Heart right ventricle (tissue), 16 donors: ENCODE results near the gene F13A1. TPM values are rescaled to one million over a fixed set of nuclear protein-coding genes. Genes with fewer than 3 reads are reported as not detected.

Source experiments
- ATAC-seq, 8 donors: fragments of 200-7000 bp; cut with Tn5 transposase; one replicate each; pipeline ENCODE4 v1.9.1; 2020; ENCODE audit warnings: mild to moderate bottlenecking in 8 of 8, moderate library complexity in 8 of 8, moderate number of reproducible peaks in 1 of 8
- DNase-seq, 2 donors: peaks; one replicate each; pipeline ENCODE4 v3.0.0-alpha.2; 2020
- H3K27ac ChIP-seq, 10 donors: fragments of 200-600 bp; sonication (generic) in 2 of 10; one replicate each; pipeline versions ENCODE4 v1.5.0 to v1.8.0; 2020 to 2022; ENCODE audit warnings: mild to moderate bottlenecking in 3 of 10
- H3K27me3 ChIP-seq, 7 donors: fragments of 200-600 bp; one replicate each; pipeline ENCODE4 v1.8.0; 2021 to 2022; ENCODE audit warnings: mild to moderate bottlenecking in 2 of 7
- H3K36me3 ChIP-seq, 9 donors: fragments of 200-600 bp; sonication (generic) in 1 of 9; one replicate each; pipeline versions ENCODE4 v1.5.0 to v1.8.0; 2020 to 2022; ENCODE audit warnings: mild to moderate bottlenecking in 2 of 9
- H3K4me1 ChIP-seq, 9 donors: fragments of 200-600 bp; sonication (generic) in 1 of 9; one replicate each; pipeline versions ENCODE4 v1.5.0 to v1.8.0; 2020 to 2022; ENCODE audit warnings: mild to moderate bottlenecking in 4 of 9
- H3K4me3 ChIP-seq, 10 donors: fragments of 200-600 bp; sonication (generic) in 2 of 10; one replicate each; pipeline versions ENCODE4 v1.5.0 to v1.8.0; 2020 to 2022; ENCODE audit warnings: mild to moderate bottlenecking in 7 of 10, moderate library complexity in 2 of 10
- H3K9me3 ChIP-seq, 11 donors: fragments of 200-600 bp in 10 of 11; sonication (generic) in 2 of 11; one replicate each; pipeline versions ENCODE4 v1.5.0 to v1.8.0; 2013 to 2022; ENCODE audit warnings: mild to moderate bottlenecking in 2 of 11, control low read depth in 1 of 11, moderate library complexity in 1 of 11
- WGBS, 2 donors: extraction: QIAGEN DNeasy Blood & Tissue Kit; methylation state at CpG; one replicate each; pipeline ENCODE4 v1.1.7; 2013; ENCODE audit warnings: inconsistent platforms in 1 of 2; 5-methylcytosine and 5-hydroxymethylcytosine counted together
- intact Hi-C, 10 donors: fragments of 100-400 bp; cut with DNase I; formaldehyde crosslinking; loops; one replicate each; pipeline versions ENCODE4 v1.11.1 to v1.14.2; 2022
- polyA plus RNA-seq, 2 donors: library from polyadenylated mRNA; stranded (reverse); fragments of 200-250 nt; gene quantifications; one replicate each; pipeline ENCODE4 v1.2.3, GENCODE V29; 2013
- total RNA-seq, 10 donors: library from RNA; stranded (reverse); fragmentation: NEBNext Ultra II Directional in 3 of 10; extraction: Animal tissue kit (Norgen Biotek cat#: 25700) in 3 of 10; gene quantifications; one replicate each; pipeline versions ENCODE4 v1.2.1 to v1.2.4, GENCODE V29; 2021 to 2023
- TF ChIP-seq, protein P1 (sequence below), 9 donors: fragments of 200-600 bp; sonication (generic) in 2 of 9; IDR thresholded peaks; one replicate each; pipeline versions ENCODE4 v1.5.0 to v1.8.0; 2021 to 2022; ENCODE audit warnings: antibody characterized with exemption in 9 of 9, mild to moderate bottlenecking in 5 of 9, moderate library complexity in 1 of 9
- donor health status: Arrhythmogenic right ventricular cardiomyopathy.
- donor health status: ischemic (EF 13 %, LVEDD 7.1; RV severe dilation, severe dysfunction).
- donor health status: healthy with polysubstance abuse.
- donor health status: DM: no; HTN: yes; CAD: no.
- donor health status: DM: no; HTN: no; CAD: no.
- donor health status: ischemic (EF 25% LVEDD 6.9; RV normal size, moderate dysfunction).
- donor health status: ischemic (EF 25% LVEDD 5.7; RV mildly dilated, moderate dysfunction).
- donor health status: healthy.
- donor health status: DM: yes; HTN: yes; CAD: no.
- donor health status: Ischemic cardiomyopathy.
- donor health status: ischemic (EF 35%, LVEDD 5.7; RV mildly dilated, moderate dysfunction).
- donor health status: nonischemic (EF 11% LVEDD 7.7; RV severe dilation, severe dysfunction).
- donor health status: DM: yes; HTN: yes; CAD: no.
- donor health status: PGD.
- donor health status: ischemic (EF 29% LVEDD 5.4; RV normal size, mild dysfunction).
- donor health status: nonischemic (EF 23%, LVEDD 6.1; RV moderate dilation, normal function).

Gene F13A1
- total and polyA plus RNA-seq, 12 donors: 8.4 to 265 (median 22.8) TPM

- Histone ChIP-seq H3K9me3 (no peaks in the 10 kb centered on the region), H3K4me1 (no peaks in the 10 kb centered on the region), H3K4me3 (no peak overlapping the region), H3K36me3 (peaks cover 0 to 26% (median 0%) of the 10 kb centered on the region in 9 donors), H3K27me3 (peaks cover 0 to 23% (median 4%) of the 10 kb centered on the region in 7 donors), H3K27ac (no peak overlapping the region)
- TF ChIP-seq, protein P1, sequence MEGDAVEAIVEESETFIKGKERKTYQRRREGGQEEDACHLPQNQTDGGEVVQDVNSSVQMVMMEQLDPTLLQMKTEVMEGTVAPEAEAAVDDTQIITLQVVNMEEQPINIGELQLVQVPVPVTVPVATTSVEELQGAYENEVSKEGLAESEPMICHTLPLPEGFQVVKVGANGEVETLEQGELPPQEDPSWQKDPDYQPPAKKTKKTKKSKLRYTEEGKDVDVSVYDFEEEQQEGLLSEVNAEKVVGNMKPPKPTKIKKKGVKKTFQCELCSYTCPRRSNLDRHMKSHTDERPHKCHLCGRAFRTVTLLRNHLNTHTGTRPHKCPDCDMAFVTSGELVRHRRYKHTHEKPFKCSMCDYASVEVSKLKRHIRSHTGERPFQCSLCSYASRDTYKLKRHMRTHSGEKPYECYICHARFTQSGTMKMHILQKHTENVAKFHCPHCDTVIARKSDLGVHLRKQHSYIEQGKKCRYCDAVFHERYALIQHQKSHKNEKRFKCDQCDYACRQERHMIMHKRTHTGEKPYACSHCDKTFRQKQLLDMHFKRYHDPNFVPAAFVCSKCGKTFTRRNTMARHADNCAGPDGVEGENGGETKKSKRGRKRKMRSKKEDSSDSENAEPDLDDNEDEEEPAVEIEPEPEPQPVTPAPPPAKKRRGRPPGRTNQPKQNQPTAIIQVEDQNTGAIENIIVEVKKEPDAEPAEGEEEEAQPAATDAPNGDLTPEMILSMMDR (IDR thresholded peaks at IDR 0.05): no peak
- DNase-seq (no peak), ATAC-seq (no peak)
- WGBS, 2 donors: 70 to 75% methylated on average over 2 of the region's 2 CpGs
- intact Hi-C loops: no loop called here
Measured at GRCh38 chr6:6248651-6249050, 71.8 kb downstream of the F13A1 start.

GRCh38 chr6:6246544-6246943 is 73.9 kb downstream of the F13A1 start:
- Histone ChIP-seq H3K27me3 (peaks cover 0 to 16% (median 0%) of the 10 kb centered on the region in 7 donors), H3K36me3 (peaks cover 0 to 26% (median 0%) of the 10 kb centered on the region in 9 donors), H3K27ac (no peak overlapping the region), H3K9me3 (no peaks in the 10 kb centered on the region), H3K4me1 (no peaks in the 10 kb centered on the region), H3K4me3 (no peak overlapping the region)
- 60 to 66% methylated on average over 2 of the region's 2 CpGs for WGBS, 2 donors
- TF ChIP-seq, protein P1 (IDR thresholded peaks at IDR 0.05): no peak
- intact Hi-C loops: no loop called here
- DNase-seq (no peak), ATAC-seq (no peak)

- no peak for ATAC-seq
Measured at GRCh38 chr6:6244624-6245023, 75.8 kb downstream of the F13A1 start.

GRCh38 chr6:6243846-6244245 is 76.6 kb downstream of the F13A1 start:
- intact Hi-C loops: no loop called here
- no peak for ATAC-seq
- no peaks in the 10 kb centered on the region for H3K4me1 ChIP-seq
- TF ChIP-seq, protein P1 (IDR thresholded peaks at IDR 0.05): no peak
- no peak for DNase-seq
- 85 to 90% methylated on average over 7 of the region's 7 CpGs for WGBS, 2 donors
- no peak overlapping the region for H3K4me3 ChIP-seq
- H3K36me3 ChIP-seq: peaks cover 0 to 23% (median 0%) of the 10 kb centered on the region in 9 donors
- no peaks in the 10 kb centered on the region for H3K9me3 ChIP-seq
- H3K27ac ChIP-seq: no peak overlapping the region
- peaks cover 0 to 16% (median 0%) of the 10 kb centered on the region in 7 donors for H3K27me3 ChIP-seq

More at GRCh38 chr6:6244624-6245023, 75.8 kb downstream of the F13A1 start:
- WGBS, 2 donors: 89 to 94% methylated on average over 5 of the region's 5 CpGs
- TF ChIP-seq, protein P1 (IDR thresholded peaks at IDR 0.05): no peak
- no peaks in the 10 kb centered on the region for H3K9me3 ChIP-seq
- DNase-seq: no peak
- H3K27me3 ChIP-seq: peaks cover 0 to 16% (median 0%) of the 10 kb centered on the region in 7 donors
- H3K4me1 ChIP-seq: no peaks in the 10 kb centered on the region
- H3K4me3 ChIP-seq: no peak overlapping the region
- intact Hi-C loops: no loop called here
- peaks cover 0 to 30% (median 0%) of the 10 kb centered on the region in 9 donors for H3K36me3 ChIP-seq
- no peak overlapping the region for H3K27ac ChIP-seq
